ENCODE results near the gene HSF2BP. TPM values are rescaled to one million over a fixed set of nuclear protein-coding genes. Genes with fewer than 3 reads are reported as not detected.

HSF2BP gene
- total RNA-seq, 4 donors from 2014 or later = 0.29 to 5.7 (median 1.2) TPM; not detected in 1

DNA sequence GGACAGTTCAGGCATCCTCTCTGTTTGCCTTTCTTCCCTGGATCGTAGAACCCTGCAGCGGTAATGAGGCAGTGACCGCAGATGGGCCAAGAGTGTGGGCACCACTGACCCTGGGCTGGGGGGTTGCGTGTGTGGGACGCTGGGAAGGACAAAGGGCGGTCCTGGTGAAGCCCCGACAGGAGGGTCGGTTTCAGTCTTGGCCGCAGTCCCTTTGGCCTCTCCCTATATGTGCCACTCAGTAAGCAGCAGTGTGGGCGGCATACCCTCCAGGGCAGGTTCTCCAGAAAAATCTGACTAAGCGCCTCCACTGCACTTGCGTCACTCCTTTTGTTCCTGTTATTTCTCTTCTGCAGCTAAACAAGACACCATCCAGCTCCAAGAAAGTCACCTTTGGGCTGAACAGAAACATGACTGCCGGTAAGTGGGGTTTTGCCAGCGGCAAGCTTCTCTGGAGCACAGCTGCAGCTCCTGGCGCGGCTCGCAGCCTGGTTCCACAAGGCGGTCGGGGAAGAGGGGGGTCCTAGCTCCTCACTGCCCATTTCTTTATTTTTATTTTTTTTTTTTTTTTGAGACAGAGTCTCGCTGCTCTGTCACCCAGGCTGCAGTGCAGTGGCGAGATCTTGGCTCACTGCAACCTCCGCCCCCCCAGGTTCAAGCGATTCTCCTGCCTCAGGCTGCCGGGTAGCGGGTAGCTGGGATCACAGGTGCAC, 32.0 kb upstream of the HSF2BP start:
- no peaks in the 10 kb centered on the region for H3K36me3 ChIP-seq
- no peaks in the 10 kb centered on the region for H3K27me3 ChIP-seq
- no peak for DNase-seq
- H3K9me3 ChIP-seq = no peaks in the 10 kb centered on the region
- intact Hi-C loops (cut with DNase I; ENCODE audit: low total_unique reads) = no loop called here
- no peak for TF ChIP-seq POLR2A (IDR thresholded peaks at IDR 0.05)
- TF ChIP-seq, protein P1, sequence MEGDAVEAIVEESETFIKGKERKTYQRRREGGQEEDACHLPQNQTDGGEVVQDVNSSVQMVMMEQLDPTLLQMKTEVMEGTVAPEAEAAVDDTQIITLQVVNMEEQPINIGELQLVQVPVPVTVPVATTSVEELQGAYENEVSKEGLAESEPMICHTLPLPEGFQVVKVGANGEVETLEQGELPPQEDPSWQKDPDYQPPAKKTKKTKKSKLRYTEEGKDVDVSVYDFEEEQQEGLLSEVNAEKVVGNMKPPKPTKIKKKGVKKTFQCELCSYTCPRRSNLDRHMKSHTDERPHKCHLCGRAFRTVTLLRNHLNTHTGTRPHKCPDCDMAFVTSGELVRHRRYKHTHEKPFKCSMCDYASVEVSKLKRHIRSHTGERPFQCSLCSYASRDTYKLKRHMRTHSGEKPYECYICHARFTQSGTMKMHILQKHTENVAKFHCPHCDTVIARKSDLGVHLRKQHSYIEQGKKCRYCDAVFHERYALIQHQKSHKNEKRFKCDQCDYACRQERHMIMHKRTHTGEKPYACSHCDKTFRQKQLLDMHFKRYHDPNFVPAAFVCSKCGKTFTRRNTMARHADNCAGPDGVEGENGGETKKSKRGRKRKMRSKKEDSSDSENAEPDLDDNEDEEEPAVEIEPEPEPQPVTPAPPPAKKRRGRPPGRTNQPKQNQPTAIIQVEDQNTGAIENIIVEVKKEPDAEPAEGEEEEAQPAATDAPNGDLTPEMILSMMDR (IDR thresholded peaks at IDR 0.05) = no peak
- no peaks in the 10 kb centered on the region for H3K4me1 ChIP-seq
- H3K27ac ChIP-seq = no peak overlapping the region
- H3K4me3 ChIP-seq = no peak overlapping the region

DNA sequence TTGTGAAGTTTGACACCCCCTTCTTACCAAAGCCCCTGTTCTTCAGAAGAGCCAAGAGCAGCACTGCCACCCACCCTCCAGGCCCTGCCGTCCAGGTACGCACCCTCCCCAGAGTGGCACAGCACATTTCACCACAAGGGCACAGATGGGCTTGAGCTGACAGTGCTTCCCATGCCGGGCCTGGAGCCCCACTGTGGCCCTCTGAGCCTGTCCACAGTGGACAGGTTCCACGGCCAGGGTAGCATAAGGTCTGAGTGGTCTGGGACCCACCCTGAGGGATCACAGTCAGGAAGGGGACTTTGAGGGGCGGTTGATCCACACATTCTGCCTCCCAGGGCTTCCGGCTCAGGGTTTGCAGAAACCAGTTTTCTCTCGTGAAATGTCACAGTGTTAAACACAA, 31.1 kb upstream of the HSF2BP start:
- Histone ChIP-seq H3K36me3 (no peaks in the 10 kb centered on the region), H3K4me3 (no peak overlapping the region), H3K4me1 (no peaks in the 10 kb centered on the region), H3K27ac (no peak overlapping the region), H3K27me3 (no peaks in the 10 kb centered on the region), H3K9me3 (no peaks in the 10 kb centered on the region)
- intact Hi-C loops (cut with DNase I; ENCODE audit: low total_unique reads) = no loop called here
- DNase-seq = no peak
- TF ChIP-seq POLR2A (IDR thresholded peaks at IDR 0.05) = no peak
- TF ChIP-seq, protein P1 (IDR thresholded peaks at IDR 0.05) = no peak

DNA sequence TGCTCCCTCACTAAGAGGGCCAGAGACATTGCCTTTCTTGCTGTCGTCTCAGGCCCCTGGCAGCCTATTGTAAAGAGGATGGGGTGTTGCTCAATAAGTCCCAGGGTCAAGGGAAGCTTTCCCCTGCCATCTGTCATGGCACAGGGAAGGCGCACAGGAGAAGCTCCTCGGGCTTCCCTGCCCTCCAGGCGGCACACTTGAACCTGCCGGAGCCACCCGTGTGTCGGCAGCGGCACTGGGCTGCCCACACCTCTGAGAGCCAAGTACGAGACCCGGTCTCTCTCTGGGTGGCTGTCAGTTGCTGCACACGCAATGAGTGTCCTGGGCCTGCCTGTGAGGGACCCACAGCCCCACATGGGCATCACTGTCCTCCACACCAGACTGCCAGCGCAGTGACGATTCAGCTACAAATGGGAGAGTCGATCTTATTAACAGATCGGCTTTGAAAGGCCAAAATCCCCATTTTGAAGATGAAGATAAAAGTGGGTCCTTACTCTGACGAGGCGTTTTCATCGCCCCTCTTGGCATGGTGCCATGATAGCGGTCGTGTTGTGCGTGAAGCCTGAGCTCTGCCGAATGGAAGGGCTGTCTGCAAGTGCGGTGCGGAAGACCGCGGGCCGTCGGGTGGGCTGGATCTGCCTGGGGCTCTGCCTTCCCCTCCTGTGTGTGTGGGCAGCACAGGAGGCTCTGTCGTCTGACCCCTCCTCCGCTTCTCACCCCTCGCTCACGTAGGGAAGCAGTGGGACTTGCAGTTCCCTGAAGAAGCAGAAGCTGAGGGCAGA, 30.5 kb upstream of the HSF2BP start:
- Histone ChIP-seq H3K9me3 (no peaks in the 10 kb centered on the region), H3K4me1 (no peaks in the 10 kb centered on the region), H3K36me3 (no peaks in the 10 kb centered on the region), H3K4me3 (no peak overlapping the region), H3K27me3 (no peaks in the 10 kb centered on the region), H3K27ac (no peak overlapping the region)
- intact Hi-C loops (cut with DNase I; ENCODE audit: low total_unique reads) = no loop called here
- TF ChIP-seq POLR2A (IDR thresholded peaks at IDR 0.05) = no peak
- TF ChIP-seq, protein P1 (IDR thresholded peaks at IDR 0.05) = no peak
- no peak for DNase-seq

DNA sequence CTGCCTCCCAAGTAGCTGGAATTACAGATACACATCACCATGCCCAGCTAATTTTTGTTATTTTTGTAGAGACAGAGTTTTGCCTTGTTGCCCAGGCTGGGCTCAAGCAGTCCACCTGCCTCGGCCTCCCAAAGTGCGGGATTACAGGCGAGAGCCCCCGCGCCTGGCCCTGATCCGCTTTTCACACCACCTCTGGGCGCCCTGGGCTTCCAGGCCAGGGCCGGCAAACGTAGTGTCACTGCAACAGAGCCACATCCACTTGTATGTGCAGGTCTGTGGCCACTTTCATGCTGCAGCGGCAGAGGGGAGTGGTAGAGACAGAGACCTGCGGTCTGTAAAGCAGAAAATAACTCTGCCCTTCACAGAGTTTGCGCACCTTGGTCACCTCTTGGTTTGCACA, 29.6 kb upstream of the HSF2BP start:
- no peaks in the 10 kb centered on the region for H3K36me3 ChIP-seq
- no peaks in the 10 kb centered on the region for H3K9me3 ChIP-seq
- no peaks in the 10 kb centered on the region for H3K27me3 ChIP-seq
- no peaks in the 10 kb centered on the region for H3K4me1 ChIP-seq
- intact Hi-C loops (cut with DNase I; ENCODE audit: low total_unique reads) = no loop called here
- no peak overlapping the region for H3K27ac ChIP-seq
- H3K4me3 ChIP-seq = no peak overlapping the region
- no peak for TF ChIP-seq POLR2A (IDR thresholded peaks at IDR 0.05)
- TF ChIP-seq, protein P1 (IDR thresholded peaks at IDR 0.05) = no peak
- DNase-seq = no peak
